SU-DHL-6 (cell line): Measurements from ENCODE around the gene OR51A4.
"Not testable (repeated sequence)": the region's sequence is repeated elsewhere in the genome, so short reads cannot be mapped to it uniquely, and the experiment has no call there.

Experiments
- H2AFZ ChIP-seq: fragments of 200-600 bp; sonication (generic); 2 replicates; pipeline ENCODE4 v1.6.1; 2014; ENCODE audit warnings: low read depth, mild to moderate bottlenecking, moderate library complexity, mixed read lengths, antibody characterized with exemption, low read length; ENCODE audit not compliant: severe bottlenecking
- H3F3A ChIP-seq: fragments of 200-600 bp; shearing (Covaris generic); 2 replicates; pipeline ENCODE4 v1.6.0; 2016; ENCODE audit warnings: antibody characterized with exemption, mild to moderate bottlenecking; ENCODE audit not compliant: insufficient read depth
- H3K27ac ChIP-seq: fragments of 200-600 bp; sonication (generic); 2 replicates; pipeline ENCODE4 v1.5.1; 2016; ENCODE audit warnings: low read depth, mild to moderate bottlenecking, low read length, moderate library complexity, mixed read lengths
- H3K27me3 ChIP-seq: fragments of 200-600 bp; sonication (generic), shearing (Covaris generic); 2 replicates; pipeline ENCODE4 v1.6.0; 2014; ENCODE audit warnings: mild to moderate bottlenecking, low read length
- H3K36me3 ChIP-seq: fragments of 200-600 bp; sonication (generic); 2 replicates; pipeline ENCODE4 v1.6.1; 2014; ENCODE audit warnings: mild to moderate bottlenecking, low read length, mixed read lengths
- H3K4me2 ChIP-seq: fragments of 300-600, 200-600 bp; shearing (Covaris generic), sonication (generic); 2 replicates; pipeline ENCODE4 v1.6.0; 2014; ENCODE audit warnings: low read length, low read depth, mild to moderate bottlenecking; ENCODE audit not compliant: poor library complexity, severe bottlenecking
- H3K4me3 ChIP-seq: fragments of 200-600 bp; sonication (generic); 2 replicates; pipeline ENCODE4 v1.5.1; 2014; ENCODE audit warnings: antibody characterized with exemption, low read length, mild to moderate bottlenecking, mixed read lengths; ENCODE audit not compliant: insufficient read depth, poor library complexity, severe bottlenecking
- H3K79me2 ChIP-seq: fragments of 200-600 bp; sonication (generic); 2 replicates; pipeline ENCODE4 v1.6.1; 2014; ENCODE audit warnings: mild to moderate bottlenecking, low read length, moderate library complexity; ENCODE audit not compliant: insufficient read depth
- H3K9ac ChIP-seq: fragments of 200-600 bp; sonication (generic); 2 replicates; pipeline ENCODE4 v1.7.0; 2014; ENCODE audit warnings: mild to moderate bottlenecking, low read length
- H3K9me2 ChIP-seq: fragments of 200-600 bp; sonication (generic); replicated peaks from 2 replicates; pipeline ENCODE4 v1.6.1; 2014; ENCODE audit warnings: low read length; ENCODE audit not compliant: insufficient read depth
- H3K9me3 ChIP-seq: fragments of 200-600 bp; sonication (generic); 2 replicates; pipeline ENCODE4 v1.6.1; 2014; ENCODE audit warnings: low read length, mixed read lengths; ENCODE audit not compliant: insufficient read depth
- H4K20me1 ChIP-seq: fragments of 200-600 bp; sonication (generic); 2 replicates; pipeline ENCODE4 v1.6.1; 2014; ENCODE audit warnings: low read depth, mild to moderate bottlenecking, antibody characterized with exemption, low read length, moderate library complexity, mixed read lengths
- CTCF ChIP-seq: fragments of 200-600 bp; sonication (generic); IDR thresholded peaks from one replicate; pipeline ENCODE4 v1.5.1; 2017; ENCODE audit warnings: antibody characterized with exemption, mild to moderate bottlenecking, low read length, moderate library complexity; ENCODE audit not compliant: insufficient read depth, poor library complexity, severe bottlenecking
- EZH2phosphoT487 ChIP-seq: fragments of 200-600 bp; sonication (generic), shearing (Covaris generic); conservative IDR thresholded peaks from 2 replicates; pipeline ENCODE4 v1.6.1; 2018; ENCODE audit warnings: mild to moderate bottlenecking, antibody characterized with exemption, low read length, moderate library complexity, mixed read lengths

OR51A4 gene

GRCh38 chr11:4962816-4963215, 15.4 kb upstream of the OR51A4 start:
- H3K4me2 ChIP-seq, result no peak overlapping the region
- TF ChIP-seq CTCF (no peak), EZH2phosphoT487 (no peak)
- H3K27me3 ChIP-seq, result no peaks in the 10 kb centered on the region
- no peak overlapping the region for H3K4me3 ChIP-seq
- no peak overlapping the region for H3K27ac ChIP-seq
- no peaks in the 10 kb centered on the region for H3K9me3 ChIP-seq
- H3K36me3 ChIP-seq, result no peaks in the 10 kb centered on the region
- H3K9ac ChIP-seq, result no peak overlapping the region
- H3F3A ChIP-seq, result no peaks in the 10 kb centered on the region
- no peak overlapping the region for H2AFZ ChIP-seq
- no peaks in the 10 kb centered on the region for H3K79me2 ChIP-seq
- H4K20me1 ChIP-seq, result no peaks in the 10 kb centered on the region
- H3K9me2 ChIP-seq, result no peaks in the 10 kb centered on the region

- Histone ChIP-seq H3K9me3 (no peaks in the 10 kb centered on the region), H3K4me2 (no peak overlapping the region), H3K9me2 (no peaks in the 10 kb centered on the region), H3K27ac (no peak overlapping the region), H3K79me2 (no peaks in the 10 kb centered on the region), H2AFZ (no peak overlapping the region), H3K27me3 (no peaks in the 10 kb centered on the region), H3F3A (no peaks in the 10 kb centered on the region), H3K4me3 (no peak overlapping the region), H3K9ac (no peak overlapping the region), H4K20me1 (no peaks in the 10 kb centered on the region), H3K36me3 (no peaks in the 10 kb centered on the region)
- TF ChIP-seq CTCF, result no peak
- TF ChIP-seq EZH2phosphoT487, result no peak
Observed at GRCh38 chr11:4960877-4961276, 13.5 kb upstream of the OR51A4 start.

- no peak overlapping the region for H2AFZ ChIP-seq
- H3F3A ChIP-seq, result no peaks in the 10 kb centered on the region
- no peaks in the 10 kb centered on the region for H3K36me3 ChIP-seq
- H3K9me2 ChIP-seq, result no peaks in the 10 kb centered on the region
- no peaks in the 10 kb centered on the region for H3K27me3 ChIP-seq
- H3K9ac ChIP-seq, result no peak overlapping the region
- H3K27ac ChIP-seq, result no peak overlapping the region
- no peaks in the 10 kb centered on the region for H4K20me1 ChIP-seq
- no peaks in the 10 kb centered on the region for H3K79me2 ChIP-seq
- TF ChIP-seq EZH2phosphoT487 (no peak), CTCF (no peak)
- H3K4me3 ChIP-seq, result no peak overlapping the region
- H3K4me2 ChIP-seq, result no peak overlapping the region
- H3K9me3 ChIP-seq, result no peaks in the 10 kb centered on the region
Observed at GRCh38 chr11:4957396-4957795, 10.0 kb upstream of the OR51A4 start.

- not testable (repeated sequence) for H3K4me2 ChIP-seq, H3K9me3 ChIP-seq, H3K9ac ChIP-seq, H3F3A ChIP-seq, H3K36me3 ChIP-seq, H2AFZ ChIP-seq, H3K27ac ChIP-seq, H3K79me2 ChIP-seq, H3K9me2 ChIP-seq, H3K4me3 ChIP-seq, H4K20me1 ChIP-seq, H3K27me3 ChIP-seq
Observed at GRCh38 chr11:4955613-4956012, 8.2 kb upstream of the OR51A4 start, which contains the start of gene OR51A2. TSS of gene OR51A2 (minus strand) at chr11:4955713. CDS start at chr11:4955713, 0 bp downstream.
